GM18502 (cell line): ENCODE measurements around the gene ATCAY.
"Not testable (repeated sequence)": the region's sequence is repeated elsewhere in the genome, so short reads cannot be mapped to it uniquely, and the experiment has no call there.

Experiments used
- ATAC-seq: cut with Tn5 transposase; IDR thresholded peaks from one replicate; pipeline ENCODE4 v1.9.1; 2021; ENCODE audit warnings: mild to moderate bottlenecking; ENCODE audit not compliant: unreplicated experiment, poor library complexity

The ATCAY gene

GRCh38 chr19:3944018-3944721, 63.7 kb downstream of the ATCAY start:
- no peak for ATAC-seq

- no peak for ATAC-seq
These were observed 65.4 kb downstream of the ATCAY start for GRCh38 chr19:3945838-3946237.

- ATAC-seq: not testable (repeated sequence)
These were observed 66.9 kb downstream of the ATCAY start for GRCh38 chr19:3947316-3947933.

- ATAC-seq: no peak
These were observed 68.8 kb downstream of the ATCAY start for GRCh38 chr19:3949294-3949693.

- ATAC-seq: no peak
These were observed 69.7 kb downstream of the ATCAY start for GRCh38 chr19:3949997-3950859.

- ATAC-seq: no peak
These were observed 70.7 kb downstream of the ATCAY start for GRCh38 chr19:3950871-3951861.

GRCh38 chr19:3952755-3953276, 72.3 kb downstream of the ATCAY start:
- ATAC-seq: not testable (repeated sequence)

GRCh38 chr19:3954107-3954506, 73.6 kb downstream of the ATCAY start:
- ATAC-seq: no peak

- ATAC-seq: not testable (repeated sequence)
These were observed 74.8 kb downstream of the ATCAY start for GRCh38 chr19:3955276-3955675.

- no peak for ATAC-seq
These were observed 75.2 kb downstream of the ATCAY start for GRCh38 chr19:3955688-3956087.

GRCh38 chr19:3958836-3959765, 78.6 kb downstream of the ATCAY start:
- ATAC-seq: no peak

GRCh38 chr19:3959766-3960131, 79.3 kb downstream of the ATCAY start:
- no peak for ATAC-seq

GRCh38 chr19:3961007-3961406, 80.5 kb downstream of the ATCAY start:
- no peak for ATAC-seq

- no peak for ATAC-seq
These were observed 83.2 kb downstream of the ATCAY start for GRCh38 chr19:3963458-3964255.

GRCh38 chr19:3964256-3965194, 84.0 kb downstream of the ATCAY start:
- ATAC-seq: no peak

- no peak for ATAC-seq
These were observed 85.8 kb downstream of the ATCAY start for GRCh38 chr19:3966051-3967017.
